Kidney (tissue), 14 donors: ENCODE results near the gene HIVEP3. TPM values are rescaled to one million over a fixed set of nuclear protein-coding genes. Genes with fewer than 3 reads are reported as not detected.

Source experiments
- DNase-seq, 5 donors: peaks; one replicate each; pipeline ENCODE4 v3.0.0-alpha.2; 2013 to 2020
- FAIRE-seq: peaks from 2 replicates; lab custom pipeline; 2012; peaks lifted over from hg19 to GRCh38; lab: Jason Lieb, UNC
- H3K27ac ChIP-seq, 2 donors: one replicate each; pipeline ENCODE4 v1.7.0; 2013; ENCODE audit warnings: low read depth in 2 of 2, low read length in 2 of 2, inconsistent platforms in 1 of 2
- H3K27me3 ChIP-seq: one replicate; pipeline ENCODE4 v1.7.1; 2013; ENCODE audit warnings: low read length, inconsistent platforms; ENCODE audit not compliant: control insufficient read depth, insufficient read depth
- H3K36me3 ChIP-seq, 3 donors: one replicate each; pipeline versions ENCODE4 v1.7.0 to v1.7.1; 2013; ENCODE audit warnings: low read length in 3 of 3, control low read depth in 1 of 3, inconsistent platforms in 1 of 3; ENCODE audit not compliant: insufficient read depth in 3 of 3, control insufficient read depth in 2 of 3
- H3K4me1 ChIP-seq, 3 donors: one replicate each; pipeline versions ENCODE4 v1.7.0 to v1.7.1; 2013; ENCODE audit warnings: low read length in 3 of 3, inconsistent platforms in 1 of 3, low read depth in 1 of 3; ENCODE audit not compliant: control insufficient read depth in 2 of 3, insufficient read depth in 2 of 3
- H3K4me3 ChIP-seq, 3 donors: one replicate each; pipeline versions ENCODE4 v1.7.0 to v1.8.1; 2013; ENCODE audit warnings: low read length in 3 of 3, control low read depth in 1 of 3, inconsistent platforms in 1 of 3
- H3K9ac ChIP-seq, 3 donors: one replicate each; pipeline versions ENCODE4 v1.7.0 to v1.7.1; 2013; ENCODE audit warnings: low read length in 3 of 3, control low read depth in 1 of 3, inconsistent platforms in 1 of 3
- H3K9me3 ChIP-seq, 3 donors: one replicate each; pipeline versions ENCODE4 v1.7.0 to v1.7.1; 2013; ENCODE audit warnings: low read length in 3 of 3, control low read depth in 1 of 3, inconsistent platforms in 1 of 3; ENCODE audit not compliant: control insufficient read depth in 2 of 3, insufficient read depth in 1 of 3
- intact Hi-C: fragments of 100-400 bp; cut with DNase I; formaldehyde crosslinking; loops from one replicate; pipeline ENCODE4 v1.11.1; 2022
- polyA plus RNA-seq: library from polyadenylated mRNA; stranded (reverse); fragments of 350-450 nt; fragmentation: Illumina TruSeq; extraction: RNeasy Lipid Tissue Mini Kit (QIAGEN cat#74804); gene quantifications from one replicate; pipeline ENCODE4 v1.2.3, GENCODE V29; 2014; ENCODE audit warnings: low read depth, low replicate concordance; ENCODE audit not compliant: insufficient read depth
- total RNA-seq: library from RNA; stranded (reverse); fragmentation: NEBNext Ultra II Directional; extraction: Animal tissue kit (Norgen Biotek cat#: 25700); gene quantifications from one replicate; pipeline ENCODE4 v1.2.1, GENCODE V29; 2021
- TF ChIP-seq, protein P1 (sequence below): IDR thresholded peaks from 3 replicates; pipeline ENCODE4 v1.5.1; 2012; ENCODE audit warnings: mild to moderate bottlenecking, moderate library complexity, borderline replicate concordance; ENCODE audit not compliant: insufficient read depth; ENCODE audit errors: extremely low read depth
- donor health status: control.
- donor health status: control.
- donor health status: control.
- donor health status: control.
- donor health status: control.
- donor health status: DM: yes; HTN: yes; CAD: no.
- donor health status: Normal renal cell carcinoma (clear cell type).

The HIVEP3 gene
- total and polyA plus RNA-seq, 2 donors from 2014 or later: 3.5 to 11.0 TPM

DNA sequence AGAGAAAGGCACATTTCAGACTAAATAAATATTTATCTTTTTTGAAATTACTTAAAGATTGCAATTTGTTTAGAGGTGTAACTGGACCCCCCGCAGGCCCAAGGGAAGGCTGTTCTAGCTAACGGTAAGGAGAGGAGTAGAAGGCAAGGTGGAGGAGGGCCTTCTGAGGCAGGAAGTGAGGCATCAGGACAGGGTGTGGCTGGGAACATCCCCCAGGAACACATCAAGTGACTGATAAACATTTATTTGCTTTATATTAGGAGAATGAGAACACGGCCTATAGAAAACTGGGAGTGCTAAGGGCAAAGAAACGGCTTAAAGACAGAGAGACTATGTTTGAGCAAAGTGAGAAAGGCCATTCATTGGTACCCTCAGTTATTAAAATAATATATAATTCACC lies 23.2 kb downstream of the HIVEP3 start:
- no peaks in the 10 kb centered on the region for H3K36me3 ChIP-seq
- no peak overlapping the region for H3K4me3 ChIP-seq
- peaks cover 0 to 22% (median 12%) of the 10 kb centered on the region in 3 donors for H3K4me1 ChIP-seq
- H3K9ac ChIP-seq: no peak overlapping the region
- H3K27me3 ChIP-seq: no peaks in the 10 kb centered on the region
- intact Hi-C loops: no loop called here
- no peaks in the 10 kb centered on the region for H3K9me3 ChIP-seq
- no peak overlapping the region for H3K27ac ChIP-seq
- DNase-seq (no peak), FAIRE-seq (no peak)
- TF ChIP-seq, protein P1, sequence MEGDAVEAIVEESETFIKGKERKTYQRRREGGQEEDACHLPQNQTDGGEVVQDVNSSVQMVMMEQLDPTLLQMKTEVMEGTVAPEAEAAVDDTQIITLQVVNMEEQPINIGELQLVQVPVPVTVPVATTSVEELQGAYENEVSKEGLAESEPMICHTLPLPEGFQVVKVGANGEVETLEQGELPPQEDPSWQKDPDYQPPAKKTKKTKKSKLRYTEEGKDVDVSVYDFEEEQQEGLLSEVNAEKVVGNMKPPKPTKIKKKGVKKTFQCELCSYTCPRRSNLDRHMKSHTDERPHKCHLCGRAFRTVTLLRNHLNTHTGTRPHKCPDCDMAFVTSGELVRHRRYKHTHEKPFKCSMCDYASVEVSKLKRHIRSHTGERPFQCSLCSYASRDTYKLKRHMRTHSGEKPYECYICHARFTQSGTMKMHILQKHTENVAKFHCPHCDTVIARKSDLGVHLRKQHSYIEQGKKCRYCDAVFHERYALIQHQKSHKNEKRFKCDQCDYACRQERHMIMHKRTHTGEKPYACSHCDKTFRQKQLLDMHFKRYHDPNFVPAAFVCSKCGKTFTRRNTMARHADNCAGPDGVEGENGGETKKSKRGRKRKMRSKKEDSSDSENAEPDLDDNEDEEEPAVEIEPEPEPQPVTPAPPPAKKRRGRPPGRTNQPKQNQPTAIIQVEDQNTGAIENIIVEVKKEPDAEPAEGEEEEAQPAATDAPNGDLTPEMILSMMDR: no peak

DNA sequence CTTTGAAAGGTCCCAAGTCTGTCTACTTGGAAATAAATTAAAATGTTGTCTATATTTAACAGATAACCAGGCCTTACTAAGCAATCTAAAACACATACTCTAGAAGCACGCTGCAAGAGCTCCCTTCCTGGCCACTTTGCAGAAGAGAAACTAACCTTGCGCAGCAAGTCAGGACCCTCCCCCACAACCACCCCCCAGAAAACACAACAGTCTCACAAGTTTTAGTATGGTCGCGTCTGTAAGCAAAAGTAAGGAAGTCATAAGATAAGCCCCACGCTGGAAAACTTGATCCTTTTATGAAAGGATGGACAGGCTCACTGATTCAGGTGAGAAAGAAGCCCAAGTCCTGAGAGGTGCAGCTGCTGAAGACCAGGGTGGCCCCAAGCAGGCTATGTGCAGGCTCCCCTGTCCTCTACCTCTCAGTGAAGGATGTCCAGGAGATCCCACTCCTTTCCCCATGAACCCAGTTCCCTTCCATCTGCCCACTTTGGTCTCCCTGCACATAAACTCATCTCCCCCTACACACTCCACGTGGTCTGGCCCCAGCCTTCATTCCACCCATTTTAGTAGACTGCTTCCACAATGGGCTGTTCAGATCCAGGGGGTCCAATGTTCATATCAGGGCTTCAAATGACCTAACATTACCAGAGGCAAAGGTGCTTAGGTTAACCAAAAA lies 23.8 kb downstream of the HIVEP3 start:
- DNase-seq (no peak), FAIRE-seq (no peak)
- no peaks in the 10 kb centered on the region for H3K27me3 ChIP-seq
- H3K4me3 ChIP-seq: no peak overlapping the region
- H3K4me1 ChIP-seq: peaks cover 0 to 23% (median 14%) of the 10 kb centered on the region in 3 donors
- intact Hi-C loops: no loop called here
- no peak overlapping the region for H3K9ac ChIP-seq
- no peaks in the 10 kb centered on the region for H3K9me3 ChIP-seq
- H3K36me3 ChIP-seq: no peaks in the 10 kb centered on the region
- TF ChIP-seq, protein P1: no peak
- H3K27ac ChIP-seq: no peak overlapping the region

DNA sequence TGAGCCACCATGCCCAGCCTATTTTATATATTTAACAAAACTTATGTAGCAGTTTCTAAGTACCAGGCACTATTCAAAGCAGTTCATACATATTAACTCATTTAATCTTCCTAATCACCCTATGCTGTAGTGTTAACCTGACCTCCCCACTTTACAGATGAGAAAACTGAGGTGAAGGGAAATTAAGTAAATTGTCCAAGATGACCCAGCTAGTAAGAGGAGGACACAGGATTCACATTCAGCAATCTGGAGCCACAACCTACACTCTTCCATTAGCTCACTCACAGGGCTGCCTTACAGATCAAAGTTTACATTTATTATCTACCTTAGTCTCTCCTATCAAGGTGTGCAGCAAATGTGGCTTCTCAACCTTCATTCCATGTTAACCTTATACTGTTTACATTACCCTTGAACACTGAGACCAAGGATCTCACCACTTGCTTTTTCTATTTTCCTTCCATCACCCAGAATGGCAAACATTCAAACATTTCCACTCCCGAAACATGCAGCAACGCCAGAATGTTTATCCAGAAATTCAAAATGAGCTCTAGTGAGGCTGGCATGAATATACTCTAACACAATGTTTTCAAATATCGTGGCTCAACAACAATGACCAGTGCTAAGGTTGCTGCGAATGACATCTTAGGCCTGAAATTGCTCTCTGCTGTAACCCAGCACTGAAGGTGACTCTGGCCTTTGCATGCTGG lies 24.5 kb downstream of the HIVEP3 start:
- no peak overlapping the region for H3K4me3 ChIP-seq
- no peaks in the 10 kb centered on the region for H3K27me3 ChIP-seq
- H3K4me1 ChIP-seq: peaks cover 0 to 23% (median 14%) of the 10 kb centered on the region in 3 donors
- no peak overlapping the region for H3K9ac ChIP-seq
- H3K9me3 ChIP-seq: no peaks in the 10 kb centered on the region
- TF ChIP-seq, protein P1: no peak
- no peak for DNase-seq
- H3K36me3 ChIP-seq: no peaks in the 10 kb centered on the region
- H3K27ac ChIP-seq: no peak overlapping the region
- intact Hi-C loops: no loop called here
- FAIRE-seq: no peak
